Measurements from ENCODE around the gene GTSE1. TPM values are rescaled to one million over a fixed set of nuclear protein-coding genes. Genes with fewer than 3 reads are reported as not detected.

The GTSE1 gene
- total and polyA plus RNA-seq, 2 of the 13 experiments (the other 11 are each of a cell fraction or from before 2014, with no cell fraction given) = 10.7 to 13.5 TPM

DNA sequence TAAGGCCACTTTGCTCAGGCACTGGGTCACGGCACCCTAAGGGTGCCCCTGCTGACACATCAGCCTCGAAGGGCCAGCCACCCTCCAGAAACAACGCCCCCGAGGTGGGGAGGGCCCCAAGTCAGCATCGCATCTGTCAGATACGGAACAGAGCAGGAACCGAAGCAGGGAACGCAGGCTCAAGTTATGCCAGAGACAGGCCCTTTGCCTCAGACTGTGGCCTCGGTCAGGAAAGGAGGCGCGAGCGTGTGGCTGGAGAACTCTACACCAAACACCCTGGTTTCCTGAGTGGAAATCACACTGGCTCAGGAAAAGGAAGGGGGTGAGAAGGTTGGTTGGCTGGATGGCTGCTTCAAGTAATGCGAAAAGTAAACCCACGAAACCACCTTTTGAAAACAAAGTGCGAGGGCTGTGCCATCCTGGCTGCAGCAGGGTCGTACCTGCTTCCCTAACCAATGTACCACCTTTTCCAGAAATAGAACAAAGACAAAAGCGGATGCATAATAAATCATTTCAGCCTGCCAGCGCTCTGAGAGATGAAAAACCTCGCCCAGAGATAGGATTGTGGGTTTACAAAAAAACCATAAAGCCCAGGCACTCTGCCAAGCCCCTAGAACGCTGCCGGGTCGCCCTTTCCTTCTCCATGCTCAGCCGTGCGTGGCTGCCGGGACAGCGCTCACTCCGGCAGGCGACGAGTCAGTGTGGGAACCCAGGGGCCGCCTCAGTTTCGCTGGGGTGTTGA, 77.4 kb downstream of the GTSE1 start (continued):
- no peak for TF ChIP-seq SMAD3 (CRISPR knock-in tag; IDR thresholded peaks at IDR 0.05)
- no peak for TF ChIP-seq ZNF614 (CRISPR knock-in tag; IDR thresholded peaks at IDR 0.05; ENCODE audit: borderline replicate concordance)
- no peak for TF ChIP-seq BRCA1 (CRISPR knock-in tag; IDR thresholded peaks at IDR 0.05)

DNA sequence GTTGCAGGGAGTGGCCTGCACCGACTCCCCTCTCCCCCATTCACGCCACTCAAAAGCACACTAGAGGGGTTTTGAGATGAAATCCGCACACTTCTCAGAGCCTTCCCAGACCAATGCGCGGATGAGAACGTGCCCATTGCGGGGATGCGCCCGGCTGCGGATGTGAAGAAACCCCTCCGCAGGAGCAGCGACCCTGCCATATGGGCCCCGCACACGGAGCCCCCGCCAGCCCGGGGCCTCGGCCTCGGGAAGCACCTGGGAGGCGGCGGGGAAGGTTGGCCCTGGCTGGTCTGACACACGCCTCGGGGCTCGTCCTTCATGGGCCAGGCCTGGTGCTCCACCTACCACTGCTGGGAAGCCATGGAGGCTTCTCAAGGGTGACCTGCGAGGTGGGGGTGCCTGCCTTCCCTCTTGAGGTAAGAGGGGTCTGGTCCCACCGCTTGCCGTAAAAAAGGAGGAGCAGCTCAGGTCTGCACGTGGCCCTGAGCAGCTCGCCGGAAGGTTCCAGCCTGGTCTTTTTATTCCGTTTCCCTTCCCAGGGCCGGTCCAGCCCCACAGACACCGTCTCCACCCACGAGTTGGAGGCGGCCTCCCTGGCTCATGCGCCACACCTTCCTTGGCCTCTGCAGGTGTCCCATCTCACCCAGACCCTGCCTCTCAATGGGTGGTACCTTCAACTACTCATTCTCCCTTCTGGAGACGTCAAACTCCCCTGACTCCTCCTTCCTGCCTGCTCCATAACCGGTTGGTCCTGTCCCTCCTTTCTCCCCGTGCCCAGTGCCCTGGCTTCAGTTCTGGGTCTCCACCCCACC, 78.2 kb downstream of the GTSE1 start:
- peaks cover 62% of the 10 kb centered on the region for H3K4me1 ChIP-seq (ENCODE audit: insufficient read depth, low read length)
- 0 out of 2 replicates have a peak, but pooled peaks cover 5% of the 10 kb centered on the region for H3K9me3 ChIP-seq (ENCODE audit: low read length)
- no peak overlapping the region for H3K27ac ChIP-seq (ENCODE audit: extremely low read length, insufficient read depth, low read length)
- ATAC-seq (no peak), DNase-seq (ENCODE audit: low spot score) (no peak), FAIRE-seq (no peak)
- intact Hi-C loops (cut with micrococcal nuclease; ENCODE audit: unreplicated experiment) (loop anchor here (5.0 kb wide), 1 partner anchor 67 kb away; no protein-coding TSS in a partner anchor), in situ Hi-C loops (cut with HindIII; ENCODE audit: extremely low pct_ligation_motif_present, low pct_unique_long_range_greater_than_20kb) (no loop called here)
- ChIA-PET POLR2A (no interaction called here), CTCF (ENCODE audit: low intra/inter-chr PET ratio, low total read pairs) (no interaction called here)
- no peak overlapping the region for H3K4me2 ChIP-seq (ENCODE audit: low read depth, low read length)
- no peaks in the 10 kb centered on the region; a peak in 1 of 5 replicates for H3K27me3 ChIP-seq (ENCODE audit: control insufficient read depth in 1 of 2, insufficient read depth in 2 of 2, low read length in 2 of 2)
- H3K36me3 ChIP-seq (replicated peaks in 1 of 2; ENCODE audit: control insufficient read depth in 1 of 2, insufficient read depth in 2 of 2, low read length in 2 of 2) = no peaks in the 10 kb centered on the region
- BruUV-seq (replicated peaks) = no TSS peak
- H3K9ac ChIP-seq (ENCODE audit: insufficient read depth, low read depth, low read length) = no peak overlapping the region
- no peak overlapping the region for H2AFZ ChIP-seq (ENCODE audit: low read length)
- H3K79me2 ChIP-seq (ENCODE audit: insufficient read depth, low read length) = no peaks in the 10 kb centered on the region
- no peak overlapping the region for H3K4me3 ChIP-seq (replicated peaks in 1 of 3; ENCODE audit: insufficient read depth in 1 of 3, low read depth in 2 of 3, low read length in 3 of 3)
- 96% methylated on average over 19 of the region's 38 CpGs for WGBS (ENCODE audit: low lambda C conversion rate)
- H4K20me1 ChIP-seq (ENCODE audit: insufficient read depth, low read length) = no peaks in the 10 kb centered on the region
- no peak for TF ChIP-seq MXD4 (CRISPR knock-in tag; IDR thresholded peaks at IDR 0.05)
- no peak for TF ChIP-seq ZNF724P (CRISPR knock-in tag; IDR thresholded peaks at IDR 0.05; ENCODE audit: borderline replicate concordance)
- TF ChIP-seq MTA1 (CRISPR knock-in tag; IDR thresholded peaks at IDR 0.05; ENCODE audit: borderline replicate concordance) = no peak
- TF ChIP-seq BCLAF1 (IDR thresholded peaks at IDR 0.05) = no peak
- TF ChIP-seq ZNF878 (CRISPR knock-in tag; IDR thresholded peaks at IDR 0.05) = no peak
- no peak for TF ChIP-seq EHMT2 (IDR thresholded peaks at IDR 0.05; ENCODE audit: borderline replicate concordance, low read depth, low read length)
- no peak for TF ChIP-seq SCMH1 (CRISPR knock-in tag; IDR thresholded peaks at IDR 0.05; ENCODE audit: borderline replicate concordance)
- TF ChIP-seq ZNF33B (CRISPR knock-in tag; IDR thresholded peaks at IDR 0.05) = no peak
- no peak for TF ChIP-seq KAT8 (CRISPR knock-in tag; IDR thresholded peaks at IDR 0.05)
- TF ChIP-seq ZNF674 (CRISPR knock-in tag; IDR thresholded peaks at IDR 0.05; ENCODE audit: low read depth) = no peak

All from HepG2 (cell line).